Neural cell (in vitro differentiated cells): ENCODE data around the gene F13A1. TPM values are rescaled to one million over a fixed set of nuclear protein-coding genes. Genes with fewer than 3 reads are reported as not detected.

Experiments used
- H2AFZ ChIP-seq: fragments of 200-600, 300-800 bp; sonication (generic), shearing (Covaris generic); 2 replicates; pipeline ENCODE4 v1.6.0; 2014; ENCODE audit warnings: low read depth, mild to moderate bottlenecking, antibody characterized with exemption, low read length, moderate library complexity
- H3F3A ChIP-seq: fragments of 200-600 bp; shearing (Covaris generic); 2 replicates; pipeline ENCODE4 v1.6.1; 2016; ENCODE audit warnings: mild to moderate bottlenecking, moderate library complexity, mixed read lengths, antibody characterized with exemption, low read length; ENCODE audit not compliant: insufficient read depth, poor library complexity, severe bottlenecking
- H3K27ac ChIP-seq: fragments of 200-600, 300-800 bp; sonication (generic), shearing (Covaris generic); 2 replicates; pipeline ENCODE4 v1.5.1; 2014; ENCODE audit warnings: mild to moderate bottlenecking, low read length, moderate library complexity
- H3K27me3 ChIP-seq: fragments of 300-800, 200-600 bp; sonication (generic), shearing (Covaris generic); 2 replicates; pipeline ENCODE4 v1.6.0; 2014; ENCODE audit warnings: mild to moderate bottlenecking, low read depth, low read length, moderate library complexity; ENCODE audit not compliant: insufficient read depth
- H3K36me3 ChIP-seq: fragments of 300-800, 200-600 bp; sonication (generic), shearing (Covaris generic); 2 replicates; pipeline ENCODE4 v1.5.1; 2014; ENCODE audit warnings: mild to moderate bottlenecking, antibody characterized with exemption, low read length, moderate library complexity; ENCODE audit not compliant: insufficient read depth
- H3K4me2 ChIP-seq: fragments of 300-800, 200-600 bp; sonication (generic), shearing (Covaris generic); 2 replicates; pipeline ENCODE4 v1.6.0; 2014; ENCODE audit warnings: mild to moderate bottlenecking, low read length
- H3K4me3 ChIP-seq: fragments of 300-800, 200-600 bp; sonication (generic), shearing (Covaris generic); 2 replicates; pipeline ENCODE4 v1.5.1; 2014; ENCODE audit warnings: mild to moderate bottlenecking, low read length, moderate library complexity
- H3K79me2 ChIP-seq: fragments of 200-600 bp; shearing (Covaris generic); replicated peaks from 2 replicates; pipeline ENCODE4 v1.6.0; 2014; ENCODE audit warnings: mild to moderate bottlenecking, low read length, moderate library complexity; ENCODE audit not compliant: insufficient read depth
- H3K9ac ChIP-seq: fragments of 300-800, 200-600 bp; sonication (generic), shearing (Covaris generic); 2 replicates; pipeline ENCODE4 v1.6.1; 2016; ENCODE audit warnings: mild to moderate bottlenecking, low read length, mixed read lengths
- H3K9me2 ChIP-seq: fragments of 200-600 bp; shearing (Covaris generic); 2 replicates; pipeline ENCODE4 v1.6.1; 2016; ENCODE audit warnings: mild to moderate bottlenecking, low read length, mixed read lengths; ENCODE audit not compliant: insufficient read depth
- H3K9me3 ChIP-seq: fragments of 200-600, 300-800 bp; sonication (generic), shearing (Covaris generic); 2 replicates; pipeline ENCODE4 v1.6.1; 2016; ENCODE audit warnings: mild to moderate bottlenecking, mixed run types, low read length, moderate library complexity, mixed read lengths
- H4K20me1 ChIP-seq: fragments of 200-600 bp; shearing (Covaris generic); 2 replicates; pipeline ENCODE4 v1.6.1; 2016; ENCODE audit warnings: mild to moderate bottlenecking, mixed run types; ENCODE audit not compliant: insufficient read depth
- CTCF ChIP-seq: fragments of 450-650 bp; IDR thresholded peaks from 2 replicates; pipeline ENCODE4 v1.5.1; 2014; ENCODE audit warnings: antibody characterized with exemption, mild to moderate bottlenecking, moderate library complexity; ENCODE audit not compliant: poor library complexity, severe bottlenecking
- EP300 ChIP-seq: fragments of 450-650 bp; conservative IDR thresholded peaks from 2 replicates; pipeline ENCODE4 v1.6.1; 2014; ENCODE audit warnings: antibody characterized with exemption, mild to moderate bottlenecking, moderate library complexity; ENCODE audit not compliant: poor library complexity, severe bottlenecking
- EZH2 ChIP-seq: fragments of 200-600, 300-800 bp; shearing (Covaris generic), sonication (generic); IDR thresholded peaks from 2 replicates; pipeline ENCODE4 v1.6.1; 2014; ENCODE audit warnings: antibody characterized with exemption, low read length, borderline replicate concordance, mild to moderate bottlenecking; ENCODE audit not compliant: insufficient read depth, poor library complexity, severe bottlenecking
- MXI1 ChIP-seq: fragments of 450-650 bp; conservative IDR thresholded peaks from 2 replicates; pipeline ENCODE4 v1.6.1; 2014; ENCODE audit warnings: antibody characterized with exemption, mild to moderate bottlenecking; ENCODE audit not compliant: poor library complexity, severe bottlenecking
- POLR2AphosphoS5 ChIP-seq: IDR thresholded peaks from 2 replicates; pipeline ENCODE4 v1.6.1; 2012
- RAD21 ChIP-seq: fragments of 450-650 bp; conservative IDR thresholded peaks from 2 replicates; pipeline ENCODE4 v1.6.1; 2014; ENCODE audit warnings: antibody characterized with exemption, mild to moderate bottlenecking, moderate library complexity
- SMC3 ChIP-seq: fragments of 450-650 bp; conservative IDR thresholded peaks from 2 replicates; pipeline ENCODE4 v1.6.1; 2014; ENCODE audit warnings: antibody characterized with exemption, mild to moderate bottlenecking, moderate library complexity; ENCODE audit not compliant: poor library complexity
- TAF1 ChIP-seq: IDR thresholded peaks from 2 replicates; pipeline ENCODE4 v1.6.1; 2012; ENCODE audit warnings: low read depth
- polyA plus RNA-seq: library from polyadenylated mRNA; depleted of rRNA; stranded (reverse); fragments of >200 nt; gene quantifications from 2 replicates; pipeline ENCODE4 v1.2.3, GENCODE V29; 2014
- TF ChIP-seq, protein P1 (sequence below): IDR thresholded peaks from 2 replicates; pipeline ENCODE4 v1.6.1; 2012; ENCODE audit warnings: borderline replicate concordance

Gene F13A1
- polyA plus RNA-seq, 1 donor from 2014 or later: not detected

DNA sequence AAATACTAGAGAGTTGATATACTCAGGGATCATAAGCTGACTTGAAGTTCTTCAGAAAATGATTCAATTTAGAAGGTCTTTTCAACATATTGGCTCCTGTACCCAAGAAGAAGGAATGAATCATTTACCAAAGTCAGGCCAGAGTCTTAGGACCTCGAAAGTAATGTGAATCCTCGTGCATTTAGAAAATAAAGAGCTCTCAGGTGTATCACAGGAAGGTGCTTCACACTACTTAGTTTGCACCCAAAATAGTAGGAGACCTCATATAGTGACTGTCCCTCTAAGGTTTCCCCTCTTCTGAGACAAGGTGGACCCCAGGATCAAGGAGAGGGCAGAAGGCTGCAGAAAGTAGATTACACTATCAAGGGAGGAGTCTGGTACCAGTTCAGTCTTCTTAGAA is 71.8 kb downstream of the F13A1 start:
- no peaks in the 10 kb centered on the region for H3F3A ChIP-seq
- no peak overlapping the region for H3K4me3 ChIP-seq
- no peaks in the 10 kb centered on the region for H4K20me1 ChIP-seq
- H3K4me2 ChIP-seq: no peak overlapping the region
- TF ChIP-seq EP300 (no peak), POLR2AphosphoS5 (no peak), TAF1 (no peak), EZH2 (no peak), RAD21 (no peak), MXI1 (no peak), CTCF (no peak), SMC3 (no peak)
- TF ChIP-seq, protein P1, sequence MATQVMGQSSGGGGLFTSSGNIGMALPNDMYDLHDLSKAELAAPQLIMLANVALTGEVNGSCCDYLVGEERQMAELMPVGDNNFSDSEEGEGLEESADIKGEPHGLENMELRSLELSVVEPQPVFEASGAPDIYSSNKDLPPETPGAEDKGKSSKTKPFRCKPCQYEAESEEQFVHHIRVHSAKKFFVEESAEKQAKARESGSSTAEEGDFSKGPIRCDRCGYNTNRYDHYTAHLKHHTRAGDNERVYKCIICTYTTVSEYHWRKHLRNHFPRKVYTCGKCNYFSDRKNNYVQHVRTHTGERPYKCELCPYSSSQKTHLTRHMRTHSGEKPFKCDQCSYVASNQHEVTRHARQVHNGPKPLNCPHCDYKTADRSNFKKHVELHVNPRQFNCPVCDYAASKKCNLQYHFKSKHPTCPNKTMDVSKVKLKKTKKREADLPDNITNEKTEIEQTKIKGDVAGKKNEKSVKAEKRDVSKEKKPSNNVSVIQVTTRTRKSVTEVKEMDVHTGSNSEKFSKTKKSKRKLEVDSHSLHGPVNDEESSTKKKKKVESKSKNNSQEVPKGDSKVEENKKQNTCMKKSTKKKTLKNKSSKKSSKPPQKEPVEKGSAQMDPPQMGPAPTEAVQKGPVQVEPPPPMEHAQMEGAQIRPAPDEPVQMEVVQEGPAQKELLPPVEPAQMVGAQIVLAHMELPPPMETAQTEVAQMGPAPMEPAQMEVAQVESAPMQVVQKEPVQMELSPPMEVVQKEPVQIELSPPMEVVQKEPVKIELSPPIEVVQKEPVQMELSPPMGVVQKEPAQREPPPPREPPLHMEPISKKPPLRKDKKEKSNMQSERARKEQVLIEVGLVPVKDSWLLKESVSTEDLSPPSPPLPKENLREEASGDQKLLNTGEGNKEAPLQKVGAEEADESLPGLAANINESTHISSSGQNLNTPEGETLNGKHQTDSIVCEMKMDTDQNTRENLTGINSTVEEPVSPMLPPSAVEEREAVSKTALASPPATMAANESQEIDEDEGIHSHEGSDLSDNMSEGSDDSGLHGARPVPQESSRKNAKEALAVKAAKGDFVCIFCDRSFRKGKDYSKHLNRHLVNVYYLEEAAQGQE: no peak
- H3K9ac ChIP-seq: no peak overlapping the region
- no peaks in the 10 kb centered on the region for H3K79me2 ChIP-seq
- no peak overlapping the region for H3K27ac ChIP-seq
- no peaks in the 10 kb centered on the region for H3K36me3 ChIP-seq
- no peaks in the 10 kb centered on the region for H3K27me3 ChIP-seq
- no peaks in the 10 kb centered on the region for H3K9me2 ChIP-seq
- H3K9me3 ChIP-seq: no peaks in the 10 kb centered on the region
- no peak overlapping the region for H2AFZ ChIP-seq

GRCh38 chr6:6246544-6246943 is 73.9 kb downstream of the F13A1 start:
- Histone ChIP-seq H2AFZ (no peak overlapping the region), H3K79me2 (no peaks in the 10 kb centered on the region), H3K36me3 (no peaks in the 10 kb centered on the region), H3K9me3 (no peaks in the 10 kb centered on the region), H3K9me2 (no peaks in the 10 kb centered on the region), H3K4me2 (no peak overlapping the region), H3K4me3 (no peak overlapping the region), H4K20me1 (no peaks in the 10 kb centered on the region), H3K9ac (no peak overlapping the region), H3K27me3 (no peaks in the 10 kb centered on the region), H3F3A (no peaks in the 10 kb centered on the region), H3K27ac (no peak overlapping the region)
- no peak for TF ChIP-seq EP300
- TF ChIP-seq, protein P1: no peak
